Measurements from ENCODE around the gene YAF2.

YAF2 gene

DNA sequence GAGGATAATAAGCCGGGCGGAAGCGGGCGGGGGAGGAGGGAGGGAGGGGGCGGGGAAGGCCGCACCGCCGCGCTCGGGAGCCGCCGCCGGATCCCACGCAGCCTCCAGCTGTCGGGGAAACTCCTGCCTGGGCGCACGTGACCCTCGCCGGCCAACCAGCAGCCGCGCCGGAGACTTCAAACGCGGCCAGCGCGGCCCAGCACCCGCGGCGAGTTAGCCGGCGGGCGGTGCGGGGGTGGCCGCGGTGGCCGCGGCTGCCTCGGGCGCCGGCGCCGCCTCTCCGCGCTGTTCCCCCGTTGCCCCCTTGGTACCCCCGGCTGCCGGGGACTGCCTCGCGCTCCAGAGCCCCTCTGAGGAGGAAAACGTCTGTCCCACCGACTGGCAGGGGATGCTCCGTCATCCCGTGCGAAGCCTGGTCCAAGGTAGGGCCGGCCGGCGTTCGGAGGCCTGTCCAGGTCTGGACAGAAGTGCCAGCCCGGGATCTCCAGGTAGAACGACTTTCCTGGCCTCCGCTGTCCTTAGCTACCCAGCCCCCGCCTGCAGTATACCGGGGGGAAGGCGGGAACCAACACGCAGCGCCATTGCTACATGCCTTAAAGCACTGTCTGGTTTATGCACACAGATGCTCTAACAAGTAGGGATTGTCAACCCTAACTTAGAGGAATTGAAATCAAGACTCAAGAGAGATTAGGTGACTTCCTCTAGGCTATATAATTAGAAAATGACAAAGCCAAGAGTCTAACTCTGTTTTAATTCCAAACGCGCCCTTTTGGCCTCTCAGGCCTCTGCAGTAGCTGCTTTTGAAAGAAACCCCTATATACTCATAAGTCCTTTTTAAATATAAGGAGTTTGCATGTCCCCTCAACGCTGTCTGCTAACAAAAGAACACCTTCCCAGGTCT, at the start of gene YAF2:
Gene YAF2 (minus strand): TSS at position 9 of the 901 bp plus-strand sequence. CDS start 68 bp downstream, outside the sequence.
- DNase-seq (ENCODE audit: low read depth in 2 of 2): peak; percentile 64 to 67

GRCh38 chr12:42286741-42287140, 48.7 kb upstream of the YAF2 start:
- no peak for DNase-seq (ENCODE audit: low read depth in 2 of 2)

- no peak for DNase-seq (ENCODE audit: low read depth in 2 of 2)
Measured at GRCh38 chr12:42285431-42285830, 47.4 kb upstream of the YAF2 start.

- DNase-seq (ENCODE audit: low read depth in 2 of 2): no peak
Measured at GRCh38 chr12:42284876-42285275, 46.8 kb upstream of the YAF2 start.

- no peak for DNase-seq (ENCODE audit: low read depth in 2 of 2)
Measured at GRCh38 chr12:42284157-42284556, 46.1 kb upstream of the YAF2 start.

GRCh38 chr12:42283739-42284138, 45.7 kb upstream of the YAF2 start:
- no peak for DNase-seq (ENCODE audit: low read depth in 2 of 2)

DNA sequence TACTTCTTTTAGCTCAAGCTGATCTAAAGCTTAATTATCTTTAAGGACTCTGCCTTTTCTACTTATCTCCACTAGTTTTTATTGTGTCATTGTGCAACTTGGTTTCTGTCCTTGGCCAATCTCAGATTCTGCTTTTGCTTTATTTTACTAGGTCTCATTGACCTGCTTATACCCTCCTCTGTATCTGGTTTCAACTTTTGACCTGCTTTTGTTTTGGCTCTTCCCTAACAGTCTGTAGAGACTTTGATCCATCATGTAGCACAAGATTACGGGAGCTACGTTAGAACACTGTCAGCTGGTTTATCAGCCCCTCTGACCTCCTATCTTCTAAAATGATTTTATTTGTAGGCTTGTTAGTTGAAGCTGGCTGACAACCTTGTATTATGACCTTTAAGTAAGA, 44.2 kb upstream of the YAF2 start:
- no peak for DNase-seq (ENCODE audit: low read depth in 2 of 2)

GRCh38 chr12:42281844-42282243, 43.8 kb upstream of the YAF2 start:
- DNase-seq (ENCODE audit: low read depth in 2 of 2): no peak

DNA sequence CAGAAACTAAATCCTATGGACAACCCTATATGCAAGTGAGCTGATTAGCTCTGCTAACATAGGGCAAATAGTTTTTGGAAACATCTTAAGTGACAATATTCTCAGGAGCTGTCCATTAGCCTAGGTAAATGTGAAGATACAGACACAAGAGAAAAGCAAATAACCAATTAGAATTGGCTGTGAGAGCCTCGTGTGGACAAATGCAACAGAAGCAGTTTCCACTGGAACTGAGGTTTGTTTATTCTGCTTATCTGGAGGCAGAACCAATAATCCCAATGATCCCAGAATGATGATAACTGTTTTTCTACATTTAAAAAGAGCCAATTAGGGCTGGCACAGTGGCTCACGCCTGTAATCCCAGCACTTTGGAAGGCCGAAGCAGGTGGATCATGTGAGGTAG, 43.2 kb upstream of the YAF2 start:
- no peak for DNase-seq (ENCODE audit: low read depth in 2 of 2)

GRCh38 chr12:42278128-42278510, 40.1 kb upstream of the YAF2 start:
- no peak for DNase-seq (ENCODE audit: low read depth in 2 of 2)

- DNase-seq (ENCODE audit: low read depth in 2 of 2): peak; percentile 7 to 10
Measured at GRCh38 chr12:42277396-42278127, 39.5 kb upstream of the YAF2 start.

DNA sequence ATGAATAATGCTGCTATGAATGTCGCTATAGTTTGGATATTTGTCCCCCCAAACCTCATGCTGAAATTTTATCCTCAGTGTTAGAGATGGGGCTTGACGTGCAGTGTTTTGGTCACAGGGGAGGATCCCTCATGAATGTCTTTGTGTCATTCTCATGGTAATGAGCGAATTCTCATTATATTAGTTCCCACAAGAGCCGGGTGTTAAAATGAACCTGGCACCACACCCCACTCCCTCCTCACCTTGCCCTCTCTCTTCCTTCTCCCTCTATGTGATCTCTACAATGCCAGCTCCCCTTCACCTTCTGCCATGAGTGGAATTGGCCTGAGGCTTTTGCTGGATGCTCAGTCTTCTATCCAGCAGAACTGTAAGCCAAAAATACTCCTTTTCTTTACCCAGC, 37.5 kb upstream of the YAF2 start:
- DNase-seq (ENCODE audit: low read depth in 2 of 2): no peak

- no peak for DNase-seq (ENCODE audit: low read depth in 2 of 2)
Measured at GRCh38 chr12:42273706-42274105, 35.7 kb upstream of the YAF2 start.

DNA sequence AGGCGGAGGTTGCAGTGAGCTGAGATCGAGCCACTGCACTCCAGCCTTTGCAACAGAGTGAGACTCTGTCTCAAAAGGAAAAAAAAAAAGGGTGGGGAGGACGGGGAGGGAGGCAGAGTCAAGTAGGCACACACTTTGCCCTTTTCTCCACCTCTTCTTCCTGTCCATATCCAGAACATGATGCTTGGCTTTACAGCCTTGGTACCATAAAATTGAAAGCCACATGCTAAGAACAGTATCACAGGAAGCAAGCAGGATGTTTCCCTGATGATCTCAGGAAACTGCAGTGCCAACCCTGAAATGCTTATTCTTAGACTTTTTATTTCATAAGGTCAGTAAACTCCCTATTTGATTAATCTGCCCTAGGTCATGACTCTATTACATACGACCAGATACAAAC, 32.5 kb upstream of the YAF2 start:
- no peak for DNase-seq (ENCODE audit: low read depth in 2 of 2)

DNA sequence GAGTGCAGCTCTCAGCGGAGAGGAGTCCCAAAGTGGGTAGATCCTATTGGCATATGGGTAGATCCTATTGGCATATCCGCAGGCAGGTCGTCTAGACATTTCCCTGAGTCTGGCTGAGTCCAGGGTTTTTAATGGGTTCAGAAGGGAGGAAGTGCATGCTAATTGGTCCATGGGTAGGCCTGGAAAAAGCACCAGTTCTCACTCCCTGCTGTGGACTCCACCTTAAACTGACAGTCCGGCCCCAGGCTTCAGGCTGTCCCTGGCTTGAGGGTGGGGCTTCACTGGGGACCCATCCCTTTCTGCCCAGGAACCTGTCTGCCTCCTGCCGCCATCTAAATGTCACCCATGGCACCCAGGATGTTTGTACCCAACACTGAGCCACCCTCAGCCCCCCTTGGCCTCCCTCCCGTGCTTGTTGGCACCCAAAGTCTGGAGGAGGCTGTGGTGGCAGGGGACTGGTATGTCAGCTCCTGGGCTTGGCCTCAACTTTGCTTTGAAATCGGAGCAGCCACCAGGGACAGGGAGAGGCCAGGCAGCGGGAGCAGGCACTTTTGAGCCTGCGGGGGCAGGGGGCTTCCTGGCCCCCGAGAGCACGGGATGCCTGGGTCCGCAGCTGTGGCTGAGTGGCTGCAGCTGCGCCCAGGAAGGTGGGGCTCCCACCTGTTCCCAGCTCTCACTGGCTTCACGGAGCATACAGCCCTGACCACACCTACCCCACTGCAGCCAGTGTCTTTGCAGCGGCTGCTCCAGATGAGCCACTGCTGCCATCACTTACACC, 29.6 kb upstream of the YAF2 start:
- DNase-seq (ENCODE audit: low read depth in 2 of 2): no peak

DNA sequence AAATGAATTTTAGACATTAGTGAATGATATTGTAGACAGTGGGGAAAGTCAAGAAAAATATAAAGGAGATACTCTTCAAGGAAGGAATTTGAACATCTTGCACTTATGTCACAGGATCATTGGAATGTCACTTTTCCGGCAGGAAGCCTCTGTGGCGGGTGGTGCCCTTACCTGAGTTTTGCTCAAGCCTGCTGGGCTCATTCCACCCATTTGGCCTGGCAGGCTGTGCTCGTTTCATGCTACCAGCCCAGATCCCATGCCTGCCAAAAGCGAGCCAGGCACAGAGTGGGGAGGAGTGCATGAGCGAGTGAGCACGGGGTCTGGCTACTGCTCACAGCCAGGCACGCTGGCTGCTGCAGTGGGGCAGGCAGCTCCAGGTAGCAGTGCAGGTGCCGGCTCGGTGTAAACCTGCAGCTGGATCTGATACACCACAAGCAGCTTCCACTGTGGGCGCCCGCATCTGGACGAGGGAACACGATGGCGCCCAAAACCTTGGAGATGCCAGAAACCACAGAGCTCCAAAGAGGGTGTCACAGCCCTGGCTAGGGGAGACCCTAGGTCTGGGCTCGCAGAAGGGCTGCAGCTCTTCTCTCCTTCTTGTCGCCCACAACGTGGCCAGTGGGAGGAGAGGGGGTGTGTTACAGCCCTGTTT, 28.7 kb upstream of the YAF2 start:
- no peak for DNase-seq (ENCODE audit: low read depth in 2 of 2)

- DNase-seq (ENCODE audit: low read depth in 2 of 2): no peak
Measured at GRCh38 chr12:42262271-42262670, 24.2 kb upstream of the YAF2 start.

GRCh38 chr12:42261708-42262107, 23.7 kb upstream of the YAF2 start:
- no peak for DNase-seq (ENCODE audit: low read depth in 2 of 2)

- no peak for DNase-seq (ENCODE audit: low read depth in 2 of 2)
Measured at GRCh38 chr12:42260518-42260917, 22.5 kb upstream of the YAF2 start.

DNA sequence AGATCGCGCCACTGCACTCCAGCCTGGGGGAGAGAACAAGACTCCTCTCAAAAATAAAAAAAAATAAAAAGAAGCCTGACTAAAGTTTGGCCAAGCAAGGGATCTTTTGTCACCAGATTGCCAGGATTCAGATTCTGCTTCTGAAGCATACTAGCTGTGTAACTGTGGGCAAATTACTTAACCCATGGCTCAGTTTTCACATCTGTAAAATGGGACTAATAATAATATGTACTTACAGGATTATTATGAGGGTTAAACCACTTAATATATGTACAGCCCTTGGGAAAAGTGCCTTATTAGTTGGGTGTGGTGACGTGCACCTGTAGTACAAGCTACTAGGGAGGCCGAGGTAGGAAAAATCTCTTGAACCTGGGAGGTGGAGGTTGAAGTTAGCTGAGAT, 21.7 kb upstream of the YAF2 start:
- DNase-seq (ENCODE audit: low read depth in 2 of 2): no peak

- DNase-seq (ENCODE audit: low read depth in 2 of 2): no peak
Measured at GRCh38 chr12:42255866-42256261, 17.8 kb upstream of the YAF2 start.
